Stimulated activated CD4-positive, alpha-beta T cell treated with anti-CD3 and anti-CD28 coated beads, TNF-alpha, amount 100 ng/mL, for 24 hours (primary cell): ENCODE results near the gene ANKRD28.
"Not testable (repeated sequence)": the region's sequence is repeated elsewhere in the genome, so short reads cannot be mapped to it uniquely, and the experiment has no call there.

Source experiments
- DNase-seq, 3 experiments: peaks; one replicate each; pipeline ENCODE4 v3.0.0-alpha.2; 2020; ENCODE audit warnings: low read depth in 3 of 3

Gene ANKRD28

DNA sequence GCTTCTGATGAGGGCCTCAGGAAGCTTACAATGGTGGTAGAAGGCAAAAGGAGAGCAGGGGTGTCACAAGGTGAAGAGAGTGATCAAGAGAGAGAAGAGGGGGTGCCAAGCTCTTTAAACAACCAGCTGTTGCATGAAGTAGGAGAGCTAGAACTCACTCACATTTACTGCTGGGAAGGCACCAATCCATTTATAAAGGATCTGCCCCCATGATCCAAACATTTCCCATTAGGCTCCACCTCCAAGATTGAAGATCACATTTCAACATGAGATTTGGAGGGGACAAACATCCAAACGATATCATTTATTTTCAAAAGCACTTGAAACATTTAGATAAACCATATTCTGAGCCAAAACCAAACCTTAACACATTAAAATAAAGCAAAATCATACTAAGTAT, 26.3 kb downstream of the ANKRD28 start:
- no peak for DNase-seq

DNA sequence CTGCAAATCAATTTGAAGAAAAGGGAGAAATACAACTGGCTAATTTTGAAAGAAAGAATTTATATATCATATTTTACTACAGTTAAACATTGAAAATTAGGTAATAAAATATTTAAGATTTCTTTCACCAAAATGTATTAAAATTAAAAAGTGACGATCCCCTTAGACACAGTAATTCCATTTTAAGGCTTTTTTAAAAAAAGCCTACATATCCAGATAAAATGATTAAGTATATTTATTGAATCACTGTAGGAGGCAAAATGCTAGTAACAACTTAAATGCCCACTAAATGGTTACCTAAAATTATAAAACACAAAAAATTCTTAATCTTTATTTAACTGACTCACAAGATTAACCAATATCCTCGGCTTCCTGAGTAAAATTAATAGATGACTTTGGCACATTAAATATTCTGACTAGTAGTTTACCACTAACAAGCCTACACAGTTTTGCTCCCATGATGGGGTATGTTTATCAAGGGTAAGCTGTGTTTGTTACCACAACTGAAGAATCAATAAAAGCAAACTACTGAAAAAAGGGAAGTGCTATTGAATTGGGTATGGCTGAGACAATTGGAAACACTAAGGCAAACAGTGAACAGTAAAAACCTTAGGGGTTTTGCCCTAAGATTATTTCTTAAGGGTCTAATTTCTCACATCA, 28.4 kb downstream of the ANKRD28 start:
- no peak for DNase-seq

DNA sequence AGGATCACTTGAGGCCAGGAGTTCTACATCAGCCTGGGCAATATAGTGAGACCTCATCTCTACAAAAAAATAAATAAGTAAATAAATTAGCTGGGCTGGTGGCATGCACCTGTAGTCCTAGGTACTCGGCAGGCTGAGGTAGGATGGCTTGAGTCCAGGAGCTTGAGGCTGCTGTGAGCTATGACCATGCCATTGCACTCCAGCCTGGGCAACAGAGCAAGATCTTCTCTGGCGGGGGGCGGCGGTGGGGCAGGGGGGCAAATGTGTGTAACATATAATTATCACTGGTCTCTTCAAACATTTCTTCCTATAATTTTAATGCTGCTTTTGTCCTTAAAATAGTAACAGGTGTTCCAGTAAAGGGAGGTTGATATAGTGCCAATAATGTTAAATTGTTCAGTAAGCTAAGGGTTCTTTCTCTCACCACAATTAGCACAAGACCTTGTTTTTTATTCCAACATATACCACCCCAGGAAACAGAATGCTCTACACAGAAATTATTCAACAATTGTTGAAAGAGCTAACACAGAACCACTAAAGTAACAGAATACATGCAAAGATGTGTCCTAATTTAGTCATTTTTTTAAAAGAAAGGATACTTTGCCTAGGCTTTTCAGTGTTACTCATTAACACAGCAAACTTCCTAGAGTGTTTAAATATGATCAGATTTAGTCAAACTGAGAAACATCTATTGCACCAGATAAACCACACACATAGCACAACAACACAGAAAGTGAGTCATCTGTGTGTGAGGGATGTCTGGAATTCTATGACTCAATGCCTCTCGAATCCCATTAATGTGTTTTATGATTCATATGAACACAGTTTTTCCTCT, 29.1 kb downstream of the ANKRD28 start:
- no peak for DNase-seq

DNA sequence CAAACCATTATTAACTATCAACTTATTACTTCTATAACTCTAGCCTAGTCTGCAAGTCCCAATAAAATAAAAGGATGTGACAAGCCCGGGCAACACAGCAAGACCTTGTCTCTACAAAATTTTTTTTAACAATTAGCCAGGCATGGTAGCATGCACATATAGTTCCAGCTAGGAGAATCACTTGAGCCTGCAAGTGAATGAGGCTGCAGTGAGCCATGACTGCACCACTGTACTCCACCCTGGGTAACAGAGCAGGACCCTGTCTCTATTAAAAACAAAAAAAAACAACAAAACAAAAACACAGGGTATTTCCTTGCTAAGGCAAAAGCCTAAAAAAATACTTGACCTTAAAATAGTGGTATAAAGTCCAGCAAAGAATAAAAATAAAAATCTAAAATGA, 31.4 kb downstream of the ANKRD28 start:
- no peak for DNase-seq

DNA sequence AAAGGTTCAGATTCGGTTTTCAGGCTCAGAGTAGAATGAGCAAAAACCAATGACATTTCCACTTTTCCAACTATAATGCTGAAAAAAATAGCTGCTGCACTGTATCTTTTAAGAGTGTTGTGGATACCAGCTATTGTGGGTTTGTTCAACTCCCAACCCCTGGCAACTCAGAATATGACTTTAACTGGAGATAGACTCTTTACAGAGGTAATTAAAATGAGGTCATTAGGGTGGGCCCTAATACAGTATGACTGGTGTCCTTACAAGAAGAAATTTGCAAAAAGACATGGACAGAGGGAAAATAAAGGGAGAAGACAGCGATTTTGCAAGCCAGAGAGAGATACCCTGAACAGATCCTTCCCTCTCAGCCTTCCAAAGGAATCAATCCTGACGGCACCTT, 39.5 kb downstream of the ANKRD28 start:
- DNase-seq = no peak

DNA sequence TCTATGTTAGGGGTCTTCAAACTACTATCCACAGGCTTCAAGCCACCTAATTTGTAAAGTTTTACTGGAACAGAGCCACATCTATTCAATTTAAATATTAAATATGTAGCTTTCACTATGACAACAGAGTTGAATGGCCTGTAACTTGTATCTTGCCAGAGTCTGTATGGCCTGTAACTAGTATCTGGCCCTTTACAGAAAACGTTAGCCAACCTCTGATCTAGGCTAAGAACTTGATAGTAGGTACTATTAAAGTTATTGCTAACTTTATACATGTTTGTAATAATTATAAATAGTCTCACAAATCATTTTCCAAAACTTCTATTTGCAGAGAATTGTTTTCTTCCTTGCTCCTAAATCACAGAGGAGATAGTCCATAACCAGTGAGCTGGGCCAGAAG, 40.0 kb downstream of the ANKRD28 start:
- no peak for DNase-seq

DNA sequence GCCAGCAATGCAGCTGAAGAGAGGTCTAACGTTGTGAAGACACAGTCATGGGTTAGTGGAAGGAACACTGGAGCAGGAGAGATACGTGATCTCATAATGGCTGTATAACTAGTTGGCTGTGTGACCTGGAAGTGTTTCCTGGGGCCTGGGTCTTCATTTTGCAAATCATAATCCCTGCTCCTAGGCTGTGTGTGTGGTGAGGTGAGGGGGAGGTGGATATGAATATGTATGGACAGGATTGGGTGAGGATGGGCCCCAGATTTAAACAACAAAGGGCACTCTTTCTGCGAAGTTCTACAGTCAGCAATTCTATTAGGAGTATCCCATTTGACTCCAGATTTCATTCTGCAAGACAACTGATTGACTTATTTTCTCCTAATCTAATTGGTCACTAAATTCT, 41.3 kb downstream of the ANKRD28 start:
- no peak for DNase-seq

DNA sequence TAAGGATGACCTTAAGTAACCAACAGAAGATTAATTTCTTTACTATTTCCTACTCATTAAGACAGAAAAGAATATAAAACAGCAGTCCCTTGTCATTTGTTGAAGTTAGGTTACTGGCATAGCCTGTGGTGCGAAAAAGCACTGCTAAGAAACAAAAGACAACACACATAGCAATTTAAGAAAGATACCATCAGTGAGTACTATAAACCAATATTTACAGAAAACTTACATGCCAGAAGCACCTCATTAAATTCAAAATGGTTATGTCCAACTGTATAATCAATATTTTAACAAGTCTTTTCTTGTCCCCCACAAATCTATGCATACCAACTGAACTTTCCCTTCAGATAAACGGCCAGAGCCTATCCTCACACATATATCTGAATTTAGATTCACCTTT, 42.0 kb downstream of the ANKRD28 start:
- DNase-seq = no peak

DNA sequence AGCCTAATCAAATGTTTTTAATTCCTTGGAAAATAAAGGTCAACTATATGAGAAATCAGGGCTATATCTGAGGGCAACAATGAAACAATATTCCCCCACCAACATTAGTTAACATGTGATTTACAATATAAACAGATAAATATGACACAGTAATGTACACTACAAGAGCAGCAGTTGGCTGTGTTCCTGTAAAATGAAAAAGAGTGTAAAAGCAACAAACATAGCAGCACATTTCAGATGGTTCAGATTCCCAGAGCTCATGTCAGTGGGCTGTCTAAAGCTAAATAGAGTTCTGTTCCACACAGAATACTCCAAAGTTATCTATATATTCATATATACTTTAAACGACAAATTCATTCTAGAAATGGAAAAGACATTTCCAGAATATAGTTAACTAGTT, 42.6 kb downstream of the ANKRD28 start:
- DNase-seq = no peak

DNA sequence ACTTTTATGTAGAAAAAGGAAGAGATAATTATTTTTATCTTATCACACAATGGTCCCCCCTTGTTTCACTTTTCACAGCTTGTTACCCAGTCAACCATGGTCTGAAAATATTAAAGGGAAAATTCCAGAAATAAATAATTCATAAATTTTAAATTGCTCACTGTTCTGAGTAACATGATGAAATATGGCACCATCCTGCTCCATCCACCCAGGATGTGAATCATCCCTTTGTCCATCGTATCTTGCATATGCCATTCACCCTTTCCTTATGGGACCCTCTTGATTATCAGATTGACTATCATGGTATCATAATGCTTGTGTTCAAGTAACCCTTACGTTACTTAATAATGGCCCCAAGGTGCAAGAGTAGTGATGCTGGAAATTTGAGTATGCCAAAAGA, 43.7 kb downstream of the ANKRD28 start:
- DNase-seq = no peak

DNA sequence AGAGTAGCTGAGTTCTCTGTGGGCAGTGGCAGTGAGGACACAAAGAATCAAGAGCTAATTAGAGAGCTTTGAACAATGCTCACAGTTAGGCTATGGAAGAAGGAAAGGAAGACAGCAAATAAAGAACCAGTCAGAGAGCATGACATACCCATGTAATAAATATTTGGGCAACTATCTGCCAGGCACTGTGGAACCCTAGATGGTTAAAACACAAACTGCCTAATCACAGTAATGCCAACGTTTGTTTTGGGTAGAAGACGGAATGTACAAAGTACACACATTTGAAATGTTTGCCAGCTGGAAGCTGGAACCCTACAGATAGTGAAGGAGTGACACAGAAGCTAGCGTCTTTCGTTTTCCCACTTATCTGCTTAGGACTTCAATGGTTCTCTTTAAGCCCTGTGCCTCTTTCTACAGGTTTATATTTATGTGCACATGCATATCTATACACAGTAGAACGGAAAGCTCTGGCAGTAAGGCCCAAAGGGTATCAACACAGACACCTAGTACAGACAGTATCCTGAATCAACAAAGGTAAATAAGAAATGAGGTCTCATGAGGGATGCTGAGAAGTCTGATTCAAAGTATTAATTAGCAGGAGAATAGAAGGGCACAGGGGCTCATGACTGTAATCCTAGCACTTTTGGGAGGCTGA, 44.6 kb downstream of the ANKRD28 start:
- no peak for DNase-seq

DNA sequence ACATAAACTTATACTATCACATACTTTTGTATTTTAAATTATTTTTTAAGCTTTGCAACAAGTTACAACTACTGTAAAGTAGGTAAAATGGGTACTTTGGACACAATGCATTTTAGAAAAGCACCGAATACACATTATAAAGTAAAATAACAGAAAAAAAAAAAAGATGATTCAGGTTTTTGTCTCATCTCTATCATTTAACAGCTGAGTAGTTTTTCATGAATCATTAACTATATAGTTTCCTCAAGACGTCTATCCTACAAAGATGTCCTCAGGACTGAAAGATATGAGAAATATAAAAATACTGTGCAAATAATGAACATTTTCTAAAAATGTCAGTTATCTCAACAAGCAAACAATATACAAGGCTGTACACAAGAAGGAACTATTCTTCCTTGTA, 46.9 kb downstream of the ANKRD28 start:
- no peak for DNase-seq

DNA sequence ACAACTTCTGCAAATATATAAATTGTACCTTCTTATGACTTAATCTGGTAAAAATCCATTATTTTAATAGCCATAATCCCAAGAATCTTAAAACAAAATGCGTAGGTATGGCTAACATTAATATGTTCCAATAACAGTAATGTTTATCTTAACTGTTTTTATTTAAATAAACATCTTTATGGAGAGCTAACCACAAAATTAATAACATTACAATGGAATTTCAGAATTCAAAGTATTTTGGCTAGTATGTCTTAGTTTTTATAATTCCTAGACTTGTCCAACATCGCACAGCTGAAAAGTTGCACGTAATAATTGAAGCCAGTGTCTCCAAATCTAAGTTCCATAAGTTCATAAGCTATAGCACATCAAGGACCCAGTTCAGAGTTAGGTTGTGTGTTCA, 47.6 kb downstream of the ANKRD28 start:
- DNase-seq = no peak

DNA sequence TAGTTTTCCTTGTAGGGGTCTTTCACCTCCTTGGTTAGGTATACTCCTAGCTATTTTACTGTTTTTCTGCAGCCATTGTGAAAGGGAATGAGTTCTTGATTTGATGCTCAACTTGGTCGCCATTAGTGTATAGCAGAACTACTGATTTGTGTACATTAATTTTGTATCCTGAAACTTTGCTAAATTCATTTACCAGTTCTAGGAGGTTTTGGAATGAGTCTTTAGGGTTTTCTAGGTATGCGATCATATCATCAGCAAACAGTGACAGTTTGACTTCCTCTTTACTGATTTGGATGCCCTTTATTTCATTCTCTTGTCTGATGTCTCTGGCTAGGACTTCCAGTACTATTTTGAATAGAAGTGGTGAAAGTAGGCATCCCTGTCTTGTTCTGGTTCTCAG, 51.9 kb downstream of the ANKRD28 start:
- DNase-seq = not testable (repeated sequence)

DNA sequence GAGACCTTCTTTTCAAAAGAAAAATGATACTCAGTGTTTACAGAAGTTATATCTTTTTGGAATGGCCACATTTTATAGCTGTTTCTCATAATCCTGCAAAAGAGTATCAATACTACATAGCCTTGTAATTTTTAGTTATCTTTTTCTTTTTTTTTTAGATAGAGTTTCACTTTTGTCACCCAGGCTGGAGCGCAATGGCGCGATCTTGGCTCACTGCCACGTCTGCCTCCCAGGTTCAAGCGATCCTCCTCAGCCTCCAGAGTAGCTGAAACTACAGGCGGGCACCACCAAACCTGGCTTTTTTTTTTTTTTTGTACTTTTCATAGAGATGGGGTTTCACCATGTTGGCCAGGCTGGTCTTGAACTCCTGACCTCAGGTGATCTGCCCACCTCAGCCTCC, 53.6 kb downstream of the ANKRD28 start:
- DNase-seq = no peak

DNA sequence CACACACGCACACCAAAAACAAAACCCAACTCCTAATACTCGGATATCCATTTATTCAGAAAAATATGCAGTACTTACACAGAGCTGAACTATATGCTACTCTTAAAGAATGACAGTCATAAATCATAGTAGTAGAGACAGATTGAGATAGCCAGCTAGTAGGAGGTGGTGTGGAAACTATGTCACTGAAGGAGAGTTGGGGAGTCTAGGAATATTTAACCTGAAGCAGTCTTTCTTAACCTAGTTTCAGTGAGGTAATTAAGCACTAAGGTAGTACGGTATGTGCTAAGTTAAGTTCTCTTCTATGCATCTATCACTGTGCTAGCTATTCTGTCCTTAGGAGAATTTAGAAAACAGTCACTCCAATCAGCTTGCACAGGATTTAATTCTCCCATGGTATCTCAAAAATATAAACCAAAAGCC, 54.2 kb downstream of the ANKRD28 start:
- DNase-seq = no peak

DNA sequence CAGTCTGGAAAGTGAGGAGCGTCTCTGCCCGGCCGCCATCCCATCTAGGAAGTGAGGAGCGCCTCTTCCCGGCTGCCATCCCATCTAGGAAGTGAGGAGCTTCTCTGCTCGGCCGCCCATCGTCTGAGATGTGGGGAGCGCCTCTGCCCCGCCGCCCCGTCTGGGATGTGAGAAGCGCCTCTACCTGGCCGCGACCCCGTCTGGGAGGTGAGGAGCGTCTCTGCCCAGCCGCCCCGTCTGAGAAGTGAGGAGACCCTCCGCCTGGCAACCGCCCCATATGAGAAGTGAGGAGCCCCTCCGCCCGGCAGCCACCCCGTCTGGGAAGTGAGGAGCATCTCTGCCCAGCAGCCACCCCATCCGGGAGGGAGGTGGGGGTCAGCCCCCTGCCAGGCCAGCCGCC, 55.5 kb downstream of the ANKRD28 start:
- DNase-seq = not testable (repeated sequence)

DNA sequence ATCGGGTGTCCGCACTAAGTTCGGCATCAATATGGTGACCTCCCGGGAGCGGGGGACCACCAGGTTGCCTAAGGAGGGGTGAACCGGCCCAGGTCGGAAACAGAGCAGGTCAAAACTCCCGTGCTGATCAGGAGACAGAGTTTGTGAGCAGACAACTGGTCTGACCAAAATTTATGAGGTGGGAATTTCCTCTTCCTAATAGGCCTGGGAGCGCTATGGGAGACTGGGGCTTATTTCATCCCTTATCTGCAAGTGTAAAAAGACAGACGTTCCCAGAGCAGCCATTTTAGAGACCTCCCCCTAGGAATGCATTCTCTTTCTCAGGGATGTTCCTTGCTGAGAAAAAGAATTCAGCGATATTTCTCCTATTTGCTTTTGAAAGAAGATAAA, 59.2 kb downstream of the ANKRD28 start:
- DNase-seq = not testable (repeated sequence)

DNA sequence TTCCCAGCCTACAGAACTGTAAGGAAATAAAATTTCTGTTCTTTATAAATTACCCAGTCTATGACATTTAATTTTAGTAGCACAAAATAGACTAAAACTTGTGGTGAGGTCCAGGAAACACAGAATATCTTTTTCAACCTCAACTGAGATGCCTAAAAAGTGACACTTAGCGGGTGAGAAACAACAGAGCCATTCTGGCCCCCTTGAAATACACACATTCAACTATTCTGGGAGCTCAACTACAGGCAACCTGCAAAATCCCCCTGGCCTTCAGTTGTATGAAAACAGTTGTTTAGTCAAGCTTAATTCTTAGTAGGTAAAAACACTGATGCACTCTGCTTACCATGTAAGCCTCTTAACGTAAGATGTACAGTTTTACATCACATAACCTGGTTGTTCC, 66.8 kb downstream of the ANKRD28 start:
- no peak for DNase-seq

DNA sequence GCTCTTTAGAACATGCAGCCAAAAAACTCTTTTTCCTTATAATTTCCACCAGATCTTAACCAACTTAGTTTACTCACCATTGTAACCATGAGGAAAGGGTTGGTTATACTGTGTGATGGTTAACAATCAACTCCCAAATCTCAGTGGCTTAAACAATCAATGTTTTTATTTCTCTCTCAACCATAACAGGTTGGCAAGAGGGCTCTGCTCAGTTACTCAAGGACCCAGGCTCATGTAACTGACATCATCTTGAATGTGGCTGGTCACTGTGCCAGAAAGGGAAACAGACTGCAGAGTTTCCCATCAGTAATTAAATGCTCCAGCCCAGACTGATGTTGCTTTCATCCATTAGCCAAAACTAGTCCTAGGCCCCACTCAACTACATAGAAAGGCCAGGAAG, 69.0 kb downstream of the ANKRD28 start:
- no peak for DNase-seq

DNA sequence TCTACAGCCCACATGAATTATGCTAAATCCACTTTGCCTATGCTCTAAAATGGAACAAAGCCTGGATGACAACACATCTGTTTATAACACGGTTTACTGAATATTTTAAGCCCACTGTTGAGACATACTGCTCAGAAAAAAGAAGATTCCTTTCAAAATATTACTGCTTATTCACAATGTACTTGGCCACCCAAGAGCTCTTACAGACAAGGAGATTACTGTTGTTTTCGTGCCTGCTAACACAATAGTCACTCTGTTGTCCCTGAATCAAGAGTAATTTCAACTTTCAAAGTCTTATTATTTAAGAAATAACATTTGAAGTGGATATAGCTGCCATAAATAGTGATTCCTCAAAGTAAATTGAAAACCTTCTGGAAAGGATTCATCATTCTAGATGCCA, 70.9 kb downstream of the ANKRD28 start:
- DNase-seq = no peak

DNA sequence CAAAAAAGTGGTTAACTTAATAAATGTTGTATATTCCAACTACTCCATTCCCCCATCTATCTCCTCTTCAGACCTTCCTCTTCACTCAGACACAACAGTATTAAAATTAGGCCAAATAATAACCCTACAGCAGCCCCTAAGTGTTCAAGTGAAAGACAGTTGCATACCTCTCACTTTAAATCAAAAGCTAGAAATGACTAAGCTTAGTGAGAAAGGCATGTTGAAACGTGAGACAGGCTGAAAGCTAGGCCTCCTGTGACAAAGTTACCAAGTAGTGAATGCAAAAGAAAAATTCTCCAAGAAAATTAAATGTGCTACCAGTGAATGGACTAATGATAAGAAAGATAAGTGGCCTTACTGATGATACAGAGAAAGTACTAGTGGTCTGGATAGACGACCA, 71.7 kb downstream of the ANKRD28 start:
- DNase-seq = no peak

DNA sequence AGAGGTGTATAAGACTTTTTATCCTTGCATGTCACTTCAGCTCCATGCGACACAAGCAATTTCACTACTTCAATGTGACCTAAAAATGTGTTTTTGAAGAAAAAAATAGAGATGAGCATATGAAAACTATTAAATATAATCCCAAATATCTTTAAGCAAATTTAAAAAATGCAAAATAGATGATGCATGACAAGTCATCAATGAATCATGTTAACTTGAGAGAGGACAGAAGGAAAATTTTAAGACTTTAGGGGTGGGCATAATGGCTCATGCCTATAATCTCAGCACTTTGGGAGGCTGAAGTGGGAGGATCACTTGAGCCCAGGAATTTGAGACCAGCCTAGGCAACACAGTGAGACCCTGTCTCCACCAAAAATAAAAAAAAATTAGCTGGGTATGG, 73.3 kb downstream of the ANKRD28 start:
- no peak for DNase-seq
